Neutrophil (primary cell): ENCODE data around the gene CD300LD.

Experiments
- H3K27ac ChIP-seq: fragments of 200-600 bp; sonication (generic); 2 replicates; pipeline ENCODE4 v1.5.1; 2016; ENCODE audit warnings: mild to moderate bottlenecking, moderate library complexity
- H3K27me3 ChIP-seq: fragments of 200-600 bp; sonication (generic); 2 replicates; pipeline ENCODE4 v1.6.0; 2016; ENCODE audit warnings: mild to moderate bottlenecking
- H3K36me3 ChIP-seq: fragments of 200-600 bp; sonication (generic); 2 replicates; pipeline ENCODE4 v1.5.1; 2017
- H3K4me1 ChIP-seq, 2 experiments: fragments of 200-600 bp in 1 of 2; sonication (generic) in 1 of 2; 1 replicate in 1 of 2; 2 replicates in 1 of 2; pipeline versions ENCODE4 v1.5.1 to v1.6.1; 2013 to 2016; ENCODE audit warnings: low read depth in 1 of 2, low read length in 1 of 2, mild to moderate bottlenecking in 1 of 2, moderate library complexity in 1 of 2; ENCODE audit not compliant: control insufficient read depth in 1 of 2, insufficient read depth in 1 of 2
- H3K4me3 ChIP-seq, 2 experiments: fragments of 200-600 bp in 1 of 2; sonication (generic) in 1 of 2; 1 replicate in 1 of 2; 2 replicates in 1 of 2; pipeline ENCODE4 v1.5.1; 2013 to 2016; ENCODE audit warnings: low read depth in 1 of 2, low read length in 1 of 2, mild to moderate bottlenecking in 1 of 2, moderate library complexity in 1 of 2
- H3K9me3 ChIP-seq: fragments of 200-600 bp; sonication (generic); 2 replicates; pipeline ENCODE4 v1.5.1; 2016
- CTCF ChIP-seq: fragments of 200-600 bp; sonication (generic); IDR thresholded peaks from 2 replicates; pipeline ENCODE4 v1.5.1; 2016; ENCODE audit warnings: antibody characterized with exemption

CD300LD gene

GRCh38 chr17:74624131-74624530, 32.0 kb upstream of the CD300LD start:
- Histone ChIP-seq H3K27ac (no peak overlapping the region), H3K4me3 (no peak overlapping the region), H3K36me3 (no peaks in the 10 kb centered on the region), H3K27me3 (peaks cover 86% of the 10 kb centered on the region), H3K4me1 (no peaks in the 10 kb centered on the region), H3K9me3 (no peaks in the 10 kb centered on the region)
- TF ChIP-seq CTCF: no peak

- Histone ChIP-seq H3K4me3 (no peak within 1 kb of the TSS), H3K9me3 (no peaks in the 10 kb centered on the region), H3K4me1 (no peaks in the 10 kb centered on the region), H3K27me3 (peaks cover 91% of the 10 kb centered on the region), H3K36me3 (no peaks in the 10 kb centered on the region), H3K27ac (no peak within 1 kb of the TSS)
- no peak for TF ChIP-seq CTCF
These were observed 31.6 kb upstream of the CD300LD start, which contains the start of gene CD300E for GRCh38 chr17:74623693-74624093. CD300E (minus strand) TSS chr17:74623738; CDS start chr17:74623621, 117 bp downstream.

GRCh38 chr17:74619077-74619673, 27.1 kb upstream of the CD300LD start:
- Histone ChIP-seq H3K9me3 (no peaks in the 10 kb centered on the region), H3K4me1 (peaks cover 0 to 3% of the 10 kb centered on the region in 2 experiments), H3K27ac (no peak overlapping the region), H3K27me3 (peaks cover 95% of the 10 kb centered on the region), H3K36me3 (no peaks in the 10 kb centered on the region), H3K4me3 (no peak overlapping the region)
- TF ChIP-seq CTCF: no peak

- TF ChIP-seq CTCF: no peak
- Histone ChIP-seq H3K9me3 (no peaks in the 10 kb centered on the region), H3K27me3 (peaks cover 97% of the 10 kb centered on the region), H3K27ac (no peak overlapping the region), H3K4me3 (no peak overlapping the region), H3K36me3 (no peaks in the 10 kb centered on the region), H3K4me1 (peaks cover 0 to 3% of the 10 kb centered on the region in 2 experiments)
These were observed 26.4 kb upstream of the CD300LD start for GRCh38 chr17:74618451-74618850.

- no peak overlapping the region for H3K4me3 ChIP-seq
- no peaks in the 10 kb centered on the region for H3K36me3 ChIP-seq
- H3K27me3 ChIP-seq: peaks cover 98% of the 10 kb centered on the region
These were observed 24.6 kb upstream of the CD300LD start for GRCh38 chr17:74616696-74617095.

More at GRCh38 chr17:74616696-74617095, 24.6 kb upstream of the CD300LD start:
- Histone ChIP-seq H3K27ac (no peak overlapping the region), H3K4me1 (peaks cover 0 to 12% of the 10 kb centered on the region in 2 experiments), H3K9me3 (no peaks in the 10 kb centered on the region)
- no peak for TF ChIP-seq CTCF
